ENCODE results near the gene CABP1.
"Not testable (repeated sequence)": the region's sequence is repeated elsewhere in the genome, so short reads cannot be mapped to it uniquely, and the experiment has no call there.

Gene CABP1

DNA sequence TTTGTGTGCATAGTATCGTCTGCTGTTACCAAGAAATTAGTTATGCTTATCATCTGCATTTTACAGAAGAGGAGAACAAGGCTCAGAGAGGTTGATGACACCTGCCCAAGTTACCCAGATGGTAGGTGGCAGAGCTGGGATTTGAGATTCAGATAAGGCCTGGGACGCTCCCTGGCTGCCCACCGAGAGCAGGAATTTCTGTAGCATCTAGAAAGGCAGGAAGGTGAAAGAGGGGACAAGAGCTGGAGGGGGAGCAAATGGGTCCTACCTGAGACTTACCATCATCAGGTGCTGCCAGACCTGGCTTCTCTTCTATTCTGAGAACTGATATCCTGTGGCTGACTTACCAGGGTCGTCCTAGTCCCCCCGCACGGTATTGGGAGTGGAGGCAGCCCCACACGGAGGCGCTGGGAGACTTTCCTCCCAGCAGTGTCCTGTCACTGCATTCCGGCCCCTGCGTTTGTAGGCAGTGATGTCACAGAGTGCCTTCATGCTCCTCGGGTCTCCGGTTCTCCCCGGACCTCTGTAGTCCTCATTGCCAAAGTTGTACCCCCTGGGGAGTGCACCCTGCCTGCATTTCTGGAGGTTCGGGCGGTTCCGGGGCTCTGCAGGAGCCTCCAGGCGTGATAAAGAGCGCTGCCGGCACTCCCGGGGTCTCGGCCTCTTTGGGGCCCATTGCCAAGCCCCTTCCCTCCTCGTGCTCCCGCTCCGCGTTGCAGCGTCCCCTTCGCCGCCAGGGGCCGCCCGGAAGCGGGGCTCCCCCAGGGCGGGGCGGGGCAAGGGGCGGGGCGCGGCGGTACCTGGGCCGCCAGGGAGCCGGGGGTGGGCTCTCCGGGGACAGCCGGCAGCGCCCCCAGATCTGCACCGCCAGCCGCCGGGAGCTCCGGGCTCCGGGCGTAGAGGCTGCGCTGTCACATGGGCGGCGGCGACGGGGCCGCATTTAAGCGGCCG, at the start of gene CABP1:
Gene CABP1, plus strand, starts transcription at position 856 of the 951 bp plus-strand sequence. Its CDS starts 60 bp downstream, at position 916.
- in situ Hi-C loops (cut with HindIII; ENCODE audit: low sequenced_read_pairs): no loop called here

DNA sequence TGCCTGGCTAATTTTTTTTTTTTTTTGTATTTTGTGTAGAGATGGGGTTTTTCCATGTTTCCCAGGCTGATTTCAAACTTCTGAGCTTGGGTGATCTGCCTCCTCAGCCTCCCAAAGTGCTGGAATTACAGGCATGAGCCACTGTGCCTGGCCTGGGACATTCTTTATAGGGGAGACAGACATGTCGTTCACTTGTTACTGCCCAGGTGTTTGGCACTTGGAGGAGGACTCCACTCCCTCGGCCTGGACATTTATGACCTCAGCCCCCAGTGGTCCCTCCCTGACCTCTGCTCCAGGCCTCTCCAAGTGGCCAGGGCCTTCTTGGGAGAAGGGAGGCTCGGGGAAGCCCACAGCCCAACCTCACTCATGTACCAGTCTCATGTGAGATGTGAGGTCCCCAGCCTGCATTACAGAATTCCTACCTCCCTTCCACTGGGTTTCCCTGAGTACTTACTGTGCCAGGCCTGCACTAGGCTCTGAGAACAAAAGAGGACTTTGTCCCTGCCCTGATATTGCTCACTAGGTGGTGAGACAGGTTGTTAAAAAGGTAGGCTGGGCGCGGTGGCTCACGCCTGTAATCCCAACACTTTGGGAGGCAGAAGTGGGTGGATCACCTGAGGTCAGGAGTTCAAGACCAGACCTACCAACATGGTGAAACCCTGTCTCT, 49.6 kb upstream of the CABP1 start:
- in situ Hi-C loops (cut with HindIII; ENCODE audit: low sequenced_read_pairs): no loop called here

DNA sequence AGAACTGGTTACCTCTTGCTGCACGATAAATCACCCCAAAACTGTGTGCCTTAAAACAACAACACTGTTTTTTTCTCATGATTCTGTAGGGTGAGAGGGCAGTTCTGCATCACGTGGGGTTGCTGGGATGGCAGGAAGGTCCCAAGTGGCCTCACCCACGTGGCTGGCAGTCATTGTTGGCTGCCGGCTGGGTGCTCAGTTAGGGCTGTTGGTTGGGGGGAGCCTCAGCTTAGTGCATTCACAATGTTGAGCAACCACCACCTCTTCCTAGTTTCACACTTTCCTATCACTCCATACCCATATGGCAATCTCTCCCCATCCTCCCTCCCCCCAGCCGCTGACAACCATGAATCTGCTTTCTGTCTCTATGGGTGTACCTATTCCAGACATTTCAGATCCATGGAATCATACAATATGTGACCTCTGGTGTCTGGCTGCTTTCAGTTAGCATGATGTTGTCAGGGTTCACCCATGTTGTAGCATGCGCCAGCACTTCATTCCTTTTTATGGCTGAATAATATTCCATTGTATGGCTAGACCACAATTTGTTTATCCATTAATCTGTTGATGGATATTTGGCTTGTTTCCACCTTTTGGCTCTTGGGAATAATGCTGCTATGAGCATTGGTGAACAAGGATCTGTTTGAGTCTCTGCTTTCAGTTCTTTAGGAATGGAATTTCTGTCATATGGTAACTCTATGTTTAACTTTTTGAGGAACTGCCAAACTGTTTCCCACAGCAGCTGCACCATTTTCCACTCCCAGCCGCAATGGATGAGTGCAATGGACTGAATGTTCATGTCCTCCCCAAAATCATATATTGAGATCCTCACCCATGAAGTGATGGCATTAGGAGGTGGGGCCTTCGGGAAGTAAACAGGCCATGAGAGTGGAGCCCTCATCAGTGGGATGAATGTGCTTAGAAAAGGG, 48.0 kb upstream of the CABP1 start:
- in situ Hi-C loops (cut with HindIII; ENCODE audit: low sequenced_read_pairs): no loop called here

DNA sequence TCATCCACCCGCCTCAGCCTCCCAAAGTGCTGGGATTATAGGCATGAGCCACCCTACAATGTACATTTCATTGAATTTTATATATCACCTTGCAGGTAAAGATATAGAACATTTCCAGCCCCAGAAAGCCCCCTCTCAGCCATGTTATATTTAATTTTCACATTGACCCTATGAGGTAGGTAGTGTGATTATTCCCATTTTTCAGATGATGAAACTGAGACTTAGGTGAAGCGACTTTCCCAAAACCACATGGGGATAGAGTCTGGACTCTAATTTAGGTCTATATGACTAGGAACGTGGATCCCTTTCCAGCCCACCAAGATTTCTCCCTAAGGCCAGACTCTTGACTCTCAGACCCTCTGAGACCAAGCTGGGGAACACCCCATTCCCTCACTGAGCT, 43.5 kb upstream of the CABP1 start:
- in situ Hi-C loops (cut with HindIII; ENCODE audit: low sequenced_read_pairs): no loop called here

DNA sequence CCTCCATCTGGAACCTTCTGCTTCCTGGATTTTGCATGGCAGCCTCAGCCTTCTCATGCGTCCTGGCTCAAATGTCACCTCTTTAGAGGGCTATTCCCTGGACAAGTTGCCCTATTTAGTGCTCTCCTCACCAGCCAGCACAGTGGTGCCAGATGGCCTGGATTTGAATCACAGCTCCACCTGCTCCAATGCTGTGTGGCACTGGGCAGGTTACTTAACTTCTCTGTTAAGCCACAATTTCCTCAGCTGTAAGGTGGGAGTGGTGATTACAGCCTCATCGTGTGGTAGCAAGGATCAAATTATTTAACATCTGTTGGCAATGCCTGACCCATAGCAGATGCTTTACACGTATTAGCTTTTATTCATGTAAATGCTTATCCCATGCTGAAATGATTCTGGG, 42.6 kb upstream of the CABP1 start:
- in situ Hi-C loops (cut with HindIII; ENCODE audit: low sequenced_read_pairs): no loop called here

DNA sequence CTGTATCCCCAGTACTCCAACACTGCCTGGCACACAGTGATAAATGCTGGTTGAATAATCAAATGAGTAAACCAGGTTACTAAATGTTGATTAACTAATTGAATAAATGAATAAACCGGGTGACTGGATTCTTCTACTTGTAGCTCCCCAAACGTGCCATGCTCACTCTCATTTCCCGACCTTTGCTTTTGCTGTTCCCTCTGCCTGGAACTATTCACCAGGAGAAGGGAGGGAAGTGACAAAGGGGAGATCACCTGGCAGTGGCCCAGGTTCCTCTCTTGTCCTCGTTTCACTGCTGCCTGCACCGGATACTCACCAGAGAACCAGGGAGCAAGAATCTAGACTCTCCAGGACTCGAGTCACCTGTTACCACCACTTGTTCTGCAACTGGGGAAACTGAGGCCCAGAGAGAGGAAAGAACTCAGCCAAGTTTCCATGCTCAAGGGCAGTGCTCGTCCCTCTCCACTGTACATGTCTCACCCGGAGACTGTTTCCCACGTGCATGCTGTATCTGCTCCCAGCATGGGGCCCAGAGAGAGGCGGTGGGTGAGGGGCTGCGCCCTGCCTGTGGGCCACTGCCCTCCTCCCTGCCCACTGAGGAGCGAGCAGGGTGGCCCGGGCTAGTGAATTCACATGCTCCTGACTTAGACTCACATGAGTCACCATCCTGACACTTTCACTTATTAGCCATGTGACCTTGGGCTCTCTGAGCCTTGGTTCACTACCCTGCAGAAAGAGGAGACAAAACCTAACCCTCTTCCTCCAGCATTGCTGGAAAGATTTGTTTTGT, 41.6 kb upstream of the CABP1 start:
- in situ Hi-C loops (cut with HindIII; ENCODE audit: low sequenced_read_pairs): no loop called here

DNA sequence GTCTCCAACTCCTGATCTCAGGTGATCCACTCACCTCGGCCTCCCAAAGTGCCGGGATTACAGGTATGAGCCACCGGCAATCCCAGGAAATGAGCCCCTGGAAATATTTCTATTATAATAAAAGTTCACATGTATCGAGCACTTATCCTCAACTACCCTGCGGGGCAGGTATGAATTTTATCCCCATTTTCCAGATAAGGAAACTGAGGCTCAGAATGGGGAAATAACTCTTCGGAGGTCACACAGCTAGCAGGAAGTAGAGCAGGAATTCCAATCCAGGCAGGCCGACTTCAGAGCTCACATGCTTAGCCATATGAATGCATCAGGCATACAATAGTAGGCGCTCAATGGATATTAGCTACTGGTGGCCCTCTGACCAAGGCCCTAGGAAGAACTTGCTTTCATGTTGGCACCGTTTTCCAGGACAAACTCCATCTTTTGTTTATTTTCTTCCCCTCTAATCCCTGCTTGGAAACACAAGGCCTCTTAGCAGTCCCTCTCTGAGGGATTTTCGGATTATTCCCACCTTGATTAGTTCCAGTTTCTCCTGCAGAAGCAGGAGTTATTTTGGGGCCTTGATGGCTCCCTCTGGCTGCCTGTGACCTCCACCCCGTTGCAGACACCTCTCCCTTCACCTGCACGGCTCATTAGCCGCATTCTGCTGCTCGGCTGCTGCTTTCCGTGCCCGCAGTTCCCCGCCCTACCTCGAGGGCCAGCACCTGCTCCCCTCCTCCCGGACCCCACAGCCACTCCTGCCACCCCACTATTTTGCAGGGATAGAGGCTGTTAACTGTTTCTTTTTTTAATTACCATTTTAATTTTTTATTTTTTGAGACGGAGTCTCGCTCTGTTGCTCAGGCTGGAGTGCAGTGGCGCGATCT, 40.5 kb upstream of the CABP1 start:
- in situ Hi-C loops (cut with HindIII; ENCODE audit: low sequenced_read_pairs): no loop called here

DNA sequence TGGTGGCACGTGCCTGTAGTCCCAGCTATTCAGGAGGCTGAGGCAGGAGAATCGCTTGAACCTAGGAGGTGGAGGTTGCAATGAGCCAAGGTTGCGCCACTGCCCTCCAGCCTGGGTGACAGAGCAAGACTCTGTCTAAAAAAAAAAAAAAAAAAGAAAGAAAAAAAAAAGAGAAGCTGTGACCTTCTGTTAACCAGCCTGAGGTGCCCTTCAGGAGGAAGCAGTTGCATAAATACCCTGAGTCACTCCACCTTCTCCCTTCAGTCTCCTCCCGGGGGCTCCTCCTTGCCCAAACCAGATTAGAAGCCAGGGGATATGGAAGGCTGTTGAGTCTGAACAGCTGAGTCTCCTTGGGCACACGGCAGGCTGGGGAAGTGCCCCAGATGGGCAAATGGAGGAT, 38.0 kb upstream of the CABP1 start:
- in situ Hi-C loops (cut with HindIII; ENCODE audit: low sequenced_read_pairs): not testable (repeated sequence)

DNA sequence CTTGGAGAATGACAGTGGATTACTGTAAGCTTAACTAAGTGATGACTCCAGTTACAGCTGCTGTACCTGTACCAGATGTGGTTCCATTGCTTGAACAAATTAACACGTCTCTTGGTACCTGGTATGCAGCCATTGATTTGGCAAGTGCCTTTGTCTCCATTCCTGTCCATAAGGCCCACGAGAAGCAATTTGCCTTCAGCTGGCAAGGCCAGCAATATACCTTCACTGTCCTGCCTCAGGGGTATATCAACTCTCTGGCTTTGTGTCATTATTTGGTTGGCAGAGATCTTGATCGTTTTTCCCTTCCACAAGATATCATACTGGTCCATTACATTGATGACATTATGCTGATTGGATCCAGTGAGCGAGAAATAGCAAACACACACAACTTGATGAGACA, 29.9 kb upstream of the CABP1 start:
- in situ Hi-C loops (cut with HindIII; ENCODE audit: low sequenced_read_pairs): no loop called here

DNA sequence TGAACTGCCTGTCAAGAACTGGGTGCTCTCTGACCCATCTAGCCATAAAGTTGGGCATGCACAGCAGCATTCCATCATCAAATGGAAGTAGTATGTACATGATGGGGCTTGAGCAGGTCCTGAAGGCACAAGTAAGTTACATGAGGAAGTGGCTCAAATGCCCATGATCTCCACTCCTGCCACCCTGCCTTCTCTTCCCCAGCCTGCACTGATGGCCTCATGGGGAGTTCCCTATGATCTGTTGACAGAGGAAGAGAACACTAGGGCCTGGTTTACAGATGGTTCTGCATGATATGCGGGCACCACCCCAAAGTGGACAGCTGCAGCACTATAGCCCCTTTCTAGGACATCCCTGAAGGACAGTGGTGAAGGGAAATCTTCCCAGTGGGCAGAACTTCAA, 28.9 kb upstream of the CABP1 start:
- in situ Hi-C loops (cut with HindIII; ENCODE audit: low sequenced_read_pairs): not testable (repeated sequence)

DNA sequence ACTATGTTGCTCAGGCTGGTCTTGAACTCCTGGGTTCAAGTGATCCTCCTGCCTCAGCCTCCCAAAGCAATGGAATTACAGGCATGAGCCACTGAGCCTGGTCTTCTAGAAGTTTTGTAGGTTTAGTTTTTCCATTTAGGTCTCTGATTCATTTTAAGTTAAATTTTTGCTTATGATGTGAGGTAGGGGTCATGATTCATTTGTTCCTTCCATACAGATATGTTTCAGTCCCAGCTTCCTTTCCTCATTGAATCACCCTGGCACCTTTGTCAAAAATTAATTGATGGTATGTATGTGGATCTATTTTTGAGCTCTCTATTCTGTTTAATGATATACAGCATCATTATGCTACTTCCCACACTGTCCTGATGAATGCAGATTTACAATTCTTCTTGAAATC, 25.6 kb upstream of the CABP1 start:
- in situ Hi-C loops (cut with HindIII; ENCODE audit: low sequenced_read_pairs): no loop called here

DNA sequence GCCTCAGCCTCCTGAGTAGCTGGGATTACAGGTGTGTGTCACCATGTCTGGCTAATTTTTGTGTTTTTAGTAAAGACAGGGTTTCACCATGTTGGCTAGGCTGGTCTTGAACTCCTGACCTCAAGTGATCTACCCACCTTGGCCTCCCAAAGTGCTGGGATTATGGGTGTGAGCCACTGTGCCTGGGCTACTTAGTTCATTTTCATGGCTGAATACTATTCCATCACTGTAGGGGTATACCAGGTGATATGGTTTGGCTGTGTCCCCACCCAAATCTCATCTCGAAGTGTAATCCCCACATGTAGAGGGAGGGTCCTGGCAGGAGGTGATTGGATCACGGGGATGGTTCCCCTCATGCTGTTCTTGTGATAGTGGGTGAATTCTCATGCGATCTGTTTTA, 23.2 kb upstream of the CABP1 start:
- in situ Hi-C loops (cut with HindIII; ENCODE audit: low sequenced_read_pairs): not testable (repeated sequence)

DNA sequence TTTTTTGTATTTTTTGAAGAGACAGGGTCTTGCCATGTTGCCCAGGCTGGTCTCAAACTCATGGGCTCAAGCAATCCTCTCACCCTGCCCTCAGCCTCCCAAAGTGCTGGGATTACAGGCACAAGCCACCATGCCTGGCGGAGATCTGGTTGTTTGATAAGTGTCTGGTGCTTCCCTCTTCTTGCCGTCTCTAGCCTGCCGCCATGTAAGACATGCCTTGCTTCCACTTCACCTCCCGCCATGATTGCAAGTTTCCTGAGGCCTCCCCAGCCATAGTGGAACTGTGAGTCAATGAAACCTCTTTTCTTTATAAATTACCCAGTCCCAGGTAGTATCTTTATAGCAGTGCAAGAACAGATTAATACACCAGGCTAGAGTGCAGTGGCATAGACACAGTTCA, 22.7 kb upstream of the CABP1 start:
- in situ Hi-C loops (cut with HindIII; ENCODE audit: low sequenced_read_pairs): not testable (repeated sequence)

DNA sequence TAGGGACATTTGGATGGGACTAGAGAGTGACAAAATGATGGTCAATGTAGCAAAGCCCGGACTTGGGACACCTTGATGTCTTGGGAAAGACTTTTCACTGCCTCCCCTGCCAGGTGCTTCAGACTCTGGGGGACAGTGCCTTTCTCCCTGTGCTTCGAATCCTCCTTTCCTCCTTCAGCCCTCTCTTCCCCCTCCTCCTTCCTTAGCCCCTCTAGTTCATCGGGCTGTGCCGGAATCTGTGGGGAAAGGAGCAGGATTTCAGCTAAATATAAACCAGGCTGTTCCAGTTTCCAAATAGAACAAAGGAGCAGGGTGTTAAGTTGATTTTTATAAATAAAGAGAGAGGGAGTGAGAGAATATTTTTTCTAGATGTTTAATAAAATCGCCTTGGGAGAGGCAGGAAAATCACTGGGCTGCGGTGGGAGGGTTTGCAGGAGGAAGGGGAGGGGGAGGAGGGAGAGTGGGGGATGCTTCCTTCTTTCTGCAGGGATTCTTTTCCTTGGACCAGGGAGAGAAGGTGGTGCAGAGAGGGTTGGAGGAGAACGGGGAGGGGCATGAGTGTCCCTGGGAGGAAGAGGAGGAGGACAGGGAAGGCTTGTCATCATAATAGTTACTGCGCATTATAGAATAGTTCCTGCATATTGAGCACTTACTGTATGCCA, 21.3 kb upstream of the CABP1 start:
- in situ Hi-C loops (cut with HindIII; ENCODE audit: low sequenced_read_pairs): no loop called here

DNA sequence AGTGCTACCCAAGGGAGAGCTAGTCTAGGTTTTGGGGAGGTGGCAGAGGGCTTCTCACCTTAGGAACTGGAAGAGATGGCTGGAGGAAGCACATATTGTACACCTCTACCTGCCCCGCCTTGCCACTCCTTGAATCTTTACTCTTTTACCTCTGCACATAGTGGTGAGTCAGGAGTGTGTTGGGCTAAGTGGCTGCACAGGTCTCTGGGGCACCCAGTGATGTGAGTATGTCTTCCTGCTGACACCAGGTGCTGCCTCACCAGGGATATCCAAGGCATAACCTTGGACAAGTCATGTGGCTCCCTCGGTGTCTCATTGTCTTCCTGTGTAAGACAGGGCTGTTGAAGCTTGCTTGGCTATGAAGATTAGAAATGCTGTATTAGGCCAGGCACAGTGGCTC, 19.8 kb upstream of the CABP1 start:
- in situ Hi-C loops (cut with HindIII; ENCODE audit: low sequenced_read_pairs): no loop called here

DNA sequence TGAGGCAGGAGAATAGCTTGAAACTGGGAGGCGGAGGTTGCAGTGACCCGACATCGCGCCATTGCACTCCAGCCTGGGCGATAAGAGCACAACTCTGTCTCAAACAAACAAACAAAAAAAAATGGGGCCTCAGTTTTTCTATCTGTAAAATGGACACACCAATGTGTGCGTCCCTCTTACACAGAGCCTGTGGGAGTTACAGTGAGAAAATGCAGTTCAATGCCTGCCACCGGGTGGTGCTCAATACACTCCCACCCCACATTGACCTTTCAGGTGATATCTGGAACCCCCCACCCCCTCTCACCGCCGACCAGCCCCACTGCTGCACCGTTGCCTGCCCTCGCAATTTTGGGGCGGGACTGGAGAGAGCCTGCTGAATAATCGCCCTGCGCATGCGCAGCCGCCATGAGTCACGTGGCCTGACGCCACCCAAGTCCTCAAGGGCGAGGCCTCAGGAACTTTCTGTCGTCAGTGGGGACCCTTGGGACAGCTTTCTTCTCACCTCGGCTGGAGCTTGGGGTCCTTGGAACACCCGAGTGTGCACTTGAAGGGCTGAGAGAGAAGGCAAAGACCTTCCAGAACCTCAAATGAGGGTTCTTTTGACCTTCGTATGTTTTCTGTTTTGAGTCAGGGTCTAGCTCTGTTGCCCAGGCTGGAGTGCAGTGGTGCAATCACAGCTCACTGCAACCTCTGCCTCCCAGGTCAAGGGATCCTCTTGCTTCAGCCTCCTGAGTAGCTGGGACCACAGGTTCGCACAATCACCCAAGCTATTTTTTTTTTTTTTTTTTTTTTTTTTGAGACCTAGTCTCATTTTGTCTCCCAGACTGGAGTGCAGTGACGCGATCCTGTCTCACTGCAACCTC, 14.6 kb upstream of the CABP1 start:
- in situ Hi-C loops (cut with HindIII; ENCODE audit: low sequenced_read_pairs): no loop called here

DNA sequence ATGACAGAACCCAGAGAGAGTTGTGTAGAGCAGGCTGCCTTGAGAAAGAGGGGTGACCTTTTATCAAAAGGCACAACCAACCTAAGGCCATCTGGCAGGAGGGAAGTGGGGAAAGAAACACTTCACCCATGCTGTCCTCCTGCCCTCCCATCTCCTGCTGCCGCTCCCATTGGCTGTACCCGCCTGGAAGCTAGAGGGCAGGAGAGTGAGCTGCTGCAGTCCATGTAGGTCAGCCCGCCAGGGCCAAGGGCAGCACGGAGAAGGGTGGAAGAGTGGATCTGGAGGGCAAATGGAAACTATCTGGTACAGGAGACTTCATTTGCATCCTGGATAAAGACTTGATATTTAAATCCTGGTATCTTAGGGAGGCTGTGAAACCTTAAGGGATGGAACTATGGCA, 11.5 kb upstream of the CABP1 start:
- in situ Hi-C loops (cut with HindIII; ENCODE audit: low sequenced_read_pairs): no loop called here
